Stimulated activated naive CD8-positive, alpha-beta T cell treated with anti-CD3 and anti-CD28 coated beads, Interleukin-15, Interleukin-2, amounts not matched to agents 100 ng/mL and 50 ng/mL, for 24 hours (primary cell): Measurements from ENCODE around the gene TMEM263.

Source experiments
- H3K27ac Mint-ChIP-seq: one replicate; pipeline ENCODE4 v1.8.0; 2021; ENCODE audit warnings: mild to moderate bottlenecking, mixed read lengths
- H3K27me3 Mint-ChIP-seq: one replicate; pipeline ENCODE4 v1.8.0; 2021; ENCODE audit warnings: mixed read lengths
- H3K36me3 Mint-ChIP-seq: one replicate; pipeline ENCODE4 v1.8.0; 2021; ENCODE audit warnings: low read depth, mixed read lengths
- H3K4me1 Mint-ChIP-seq: one replicate; pipeline ENCODE4 v1.8.0; 2021; ENCODE audit warnings: low read depth, mixed read lengths
- H3K4me3 Mint-ChIP-seq: one replicate; pipeline ENCODE4 v1.8.0; 2021; ENCODE audit warnings: mild to moderate bottlenecking, mixed read lengths
- H3K9me3 Mint-ChIP-seq: one replicate; pipeline ENCODE4 v1.8.0; 2021; ENCODE audit warnings: mixed read lengths

Gene TMEM263

GRCh38 chr12:106924268-106924861, 31.3 kb upstream of the TMEM263 start:
- Mint-ChIP-seq H3K4me3 (no peak overlapping the region), H3K27me3 (peaks cover 30% of the 10 kb centered on the region), H3K27ac (no peak overlapping the region), H3K9me3 (peaks cover 8% of the 10 kb centered on the region), H3K36me3 (no peaks in the 10 kb centered on the region), H3K4me1 (no peaks in the 10 kb centered on the region)

- Mint-ChIP-seq H3K4me1 (no peaks in the 10 kb centered on the region), H3K27me3 (peaks cover 46% of the 10 kb centered on the region), H3K9me3 (peaks cover 8% of the 10 kb centered on the region), H3K27ac (no peak overlapping the region), H3K4me3 (no peak overlapping the region), H3K36me3 (no peaks in the 10 kb centered on the region)
Measured at GRCh38 chr12:106926657-106927056, 29.1 kb upstream of the TMEM263 start.

- peaks cover 23% of the 10 kb centered on the region for H3K27me3 Mint-ChIP-seq
Measured at GRCh38 chr12:106934277-106934676, 21.4 kb upstream of the TMEM263 start.

GRCh38 chr12:106941481-106942156, 14.1 kb upstream of the TMEM263 start:
- H3K27ac Mint-ChIP-seq, result no peak overlapping the region
- no peak overlapping the region for H3K4me3 Mint-ChIP-seq
- H3K27me3 Mint-ChIP-seq, result peaks cover 3% of the 10 kb centered on the region
- H3K9me3 Mint-ChIP-seq, result no peaks in the 10 kb centered on the region
- no peaks in the 10 kb centered on the region for H3K4me1 Mint-ChIP-seq
- H3K36me3 Mint-ChIP-seq, result no peaks in the 10 kb centered on the region

More at GRCh38 chr12:106934277-106934676, 21.4 kb upstream of the TMEM263 start:
- H3K9me3 Mint-ChIP-seq, result no peaks in the 10 kb centered on the region
- no peak overlapping the region for H3K4me3 Mint-ChIP-seq
- no peaks in the 10 kb centered on the region for H3K36me3 Mint-ChIP-seq
- no peaks in the 10 kb centered on the region for H3K4me1 Mint-ChIP-seq
- H3K27ac Mint-ChIP-seq, result no peak overlapping the region

- no peak overlapping the region for H3K27ac Mint-ChIP-seq
- H3K4me1 Mint-ChIP-seq, result no peaks in the 10 kb centered on the region
- no peaks in the 10 kb centered on the region for H3K9me3 Mint-ChIP-seq
- no peaks in the 10 kb centered on the region for H3K36me3 Mint-ChIP-seq
- H3K27me3 Mint-ChIP-seq, result peaks cover 7% of the 10 kb centered on the region
- H3K4me3 Mint-ChIP-seq, result no peak overlapping the region
Measured at GRCh38 chr12:106942775-106943174, 12.9 kb upstream of the TMEM263 start.

- no peaks in the 10 kb centered on the region for H3K4me1 Mint-ChIP-seq
- H3K4me3 Mint-ChIP-seq, result no peak overlapping the region
- H3K9me3 Mint-ChIP-seq, result peaks cover 15% of the 10 kb centered on the region
- no peak overlapping the region for H3K27ac Mint-ChIP-seq
- H3K27me3 Mint-ChIP-seq, result peaks cover 10% of the 10 kb centered on the region
- no peaks in the 10 kb centered on the region for H3K36me3 Mint-ChIP-seq
Measured at GRCh38 chr12:106945261-106945851, 10.4 kb upstream of the TMEM263 start.

- Mint-ChIP-seq H3K27ac (no peak overlapping the region), H3K36me3 (no peaks in the 10 kb centered on the region), H3K4me1 (no peaks in the 10 kb centered on the region), H3K4me3 (no peak overlapping the region), H3K27me3 (peaks cover 10% of the 10 kb centered on the region), H3K9me3 (peaks cover 15% of the 10 kb centered on the region)
Measured at GRCh38 chr12:106947461-106947860, 8.2 kb upstream of the TMEM263 start.

- no peak overlapping the region for H3K4me3 Mint-ChIP-seq
- peaks cover 4% of the 10 kb centered on the region for H3K4me1 Mint-ChIP-seq
- H3K27ac Mint-ChIP-seq, result no peak overlapping the region
- H3K27me3 Mint-ChIP-seq, result peaks cover 10% of the 10 kb centered on the region
- H3K36me3 Mint-ChIP-seq, result no peaks in the 10 kb centered on the region
- peaks cover 15% of the 10 kb centered on the region for H3K9me3 Mint-ChIP-seq
Measured at GRCh38 chr12:106950591-106950990, 5.1 kb upstream of the TMEM263 start.

GRCh38 chr12:106953352-106954250, 2.1 kb upstream of the TMEM263 start:
- peaks cover 3% of the 10 kb centered on the region for H3K27me3 Mint-ChIP-seq
- H3K4me1 Mint-ChIP-seq, result peaks cover 15% of the 10 kb centered on the region
- no peak overlapping the region for H3K27ac Mint-ChIP-seq
- peak overlapping the region; percentile 93 for H3K4me3 Mint-ChIP-seq
- peaks cover 8% of the 10 kb centered on the region for H3K9me3 Mint-ChIP-seq
- no peaks in the 10 kb centered on the region for H3K36me3 Mint-ChIP-seq

GRCh38 chr12:106954462-106955376, 988 bp upstream of the TMEM263 start:
- Mint-ChIP-seq H3K4me1 (peaks cover 20% of the 10 kb centered on the region), H3K27me3 (no peaks in the 10 kb centered on the region), H3K4me3 (peak overlapping the region; percentile 93), H3K9me3 (no peaks in the 10 kb centered on the region), H3K36me3 (no peaks in the 10 kb centered on the region), H3K27ac (peak overlapping the region; percentile 82)

- Mint-ChIP-seq H3K36me3 (no peaks in the 10 kb centered on the region), H3K27ac (peak overlapping the region; percentile 91)
Measured at GRCh38 chr12:106956048-106956578, 406 bp downstream of the TMEM263 start.

GRCh38 chr12:106957583-106957982, 1.9 kb downstream of the TMEM263 start:
- H3K9me3 Mint-ChIP-seq, result no peaks in the 10 kb centered on the region
- H3K27me3 Mint-ChIP-seq, result no peaks in the 10 kb centered on the region
- H3K4me1 Mint-ChIP-seq, result peaks cover 20% of the 10 kb centered on the region
- H3K36me3 Mint-ChIP-seq, result peaks cover 4% of the 10 kb centered on the region
- H3K27ac Mint-ChIP-seq, result peak overlapping the region; percentile 91
- H3K4me3 Mint-ChIP-seq, result peak overlapping the region; percentile 93

More at GRCh38 chr12:106956048-106956578, 406 bp downstream of the TMEM263 start:
- H3K4me3 Mint-ChIP-seq, result peak overlapping the region; percentile 93
- peaks cover 20% of the 10 kb centered on the region for H3K4me1 Mint-ChIP-seq
- H3K27me3 Mint-ChIP-seq, result no peaks in the 10 kb centered on the region
- no peaks in the 10 kb centered on the region for H3K9me3 Mint-ChIP-seq

- no peaks in the 10 kb centered on the region for H3K9me3 Mint-ChIP-seq
- H3K4me1 Mint-ChIP-seq, result peaks cover 36% of the 10 kb centered on the region
- H3K27me3 Mint-ChIP-seq, result no peaks in the 10 kb centered on the region
- H3K36me3 Mint-ChIP-seq, result peaks cover 16% of the 10 kb centered on the region
- H3K4me3 Mint-ChIP-seq, result no peak overlapping the region
- no peak overlapping the region for H3K27ac Mint-ChIP-seq
Measured at GRCh38 chr12:106960443-106960842, 4.7 kb downstream of the TMEM263 start.

- H3K4me3 Mint-ChIP-seq, result no peak overlapping the region
- peaks cover 36% of the 10 kb centered on the region for H3K4me1 Mint-ChIP-seq
- H3K36me3 Mint-ChIP-seq, result peaks cover 22% of the 10 kb centered on the region
Measured at GRCh38 chr12:106962286-106962685, 6.6 kb downstream of the TMEM263 start.

More at GRCh38 chr12:106962286-106962685, 6.6 kb downstream of the TMEM263 start:
- no peak overlapping the region for H3K27ac Mint-ChIP-seq
- H3K27me3 Mint-ChIP-seq, result no peaks in the 10 kb centered on the region
- no peaks in the 10 kb centered on the region for H3K9me3 Mint-ChIP-seq
